Measurements from ENCODE around the gene CAMSAP1.

CAMSAP1 gene

DNA sequence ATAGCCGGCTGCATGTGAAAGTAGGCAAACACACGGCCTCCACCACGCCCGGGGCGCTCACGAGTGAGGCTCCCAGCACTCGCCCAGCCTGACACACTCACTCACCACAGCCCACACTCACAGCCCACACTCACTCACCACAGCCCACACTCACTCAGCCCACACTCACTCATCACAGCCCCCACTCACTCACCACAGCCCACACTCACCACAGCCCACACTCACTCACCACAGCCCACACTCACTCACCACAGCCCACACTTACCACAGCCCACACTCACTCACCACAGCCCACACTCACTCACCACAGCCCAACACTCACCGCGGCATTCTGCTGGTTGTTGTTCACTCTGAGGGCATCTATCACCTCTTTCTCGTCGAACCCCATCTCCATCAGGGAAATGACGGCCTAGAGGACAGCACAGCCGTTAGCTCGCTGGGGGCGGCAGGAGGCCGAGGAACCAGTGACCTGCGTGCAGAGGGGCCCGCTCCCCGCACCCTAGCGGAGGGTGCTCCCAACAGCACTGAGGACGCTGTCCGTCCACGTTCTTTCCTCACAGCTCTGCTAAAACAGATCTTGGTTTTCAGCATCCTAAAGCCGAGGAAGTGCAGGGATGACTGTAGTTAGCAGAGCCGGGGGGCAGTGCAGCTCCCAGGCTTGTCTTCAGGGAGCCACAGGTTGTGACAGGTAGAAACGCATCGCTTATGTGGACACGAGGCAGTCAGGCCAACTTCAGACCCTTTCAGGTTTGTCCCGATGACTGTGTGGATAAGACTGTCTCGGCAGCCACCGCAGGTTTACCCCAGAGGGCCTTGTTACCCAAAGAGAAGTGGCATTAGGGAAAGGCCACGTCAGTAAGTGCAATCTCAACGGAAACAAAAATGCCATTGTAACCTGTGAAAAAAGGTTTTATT lies 32.3 kb upstream of the CAMSAP1 start:
- DNase-seq (ENCODE audit: low spot score) = peak; percentile 5

DNA sequence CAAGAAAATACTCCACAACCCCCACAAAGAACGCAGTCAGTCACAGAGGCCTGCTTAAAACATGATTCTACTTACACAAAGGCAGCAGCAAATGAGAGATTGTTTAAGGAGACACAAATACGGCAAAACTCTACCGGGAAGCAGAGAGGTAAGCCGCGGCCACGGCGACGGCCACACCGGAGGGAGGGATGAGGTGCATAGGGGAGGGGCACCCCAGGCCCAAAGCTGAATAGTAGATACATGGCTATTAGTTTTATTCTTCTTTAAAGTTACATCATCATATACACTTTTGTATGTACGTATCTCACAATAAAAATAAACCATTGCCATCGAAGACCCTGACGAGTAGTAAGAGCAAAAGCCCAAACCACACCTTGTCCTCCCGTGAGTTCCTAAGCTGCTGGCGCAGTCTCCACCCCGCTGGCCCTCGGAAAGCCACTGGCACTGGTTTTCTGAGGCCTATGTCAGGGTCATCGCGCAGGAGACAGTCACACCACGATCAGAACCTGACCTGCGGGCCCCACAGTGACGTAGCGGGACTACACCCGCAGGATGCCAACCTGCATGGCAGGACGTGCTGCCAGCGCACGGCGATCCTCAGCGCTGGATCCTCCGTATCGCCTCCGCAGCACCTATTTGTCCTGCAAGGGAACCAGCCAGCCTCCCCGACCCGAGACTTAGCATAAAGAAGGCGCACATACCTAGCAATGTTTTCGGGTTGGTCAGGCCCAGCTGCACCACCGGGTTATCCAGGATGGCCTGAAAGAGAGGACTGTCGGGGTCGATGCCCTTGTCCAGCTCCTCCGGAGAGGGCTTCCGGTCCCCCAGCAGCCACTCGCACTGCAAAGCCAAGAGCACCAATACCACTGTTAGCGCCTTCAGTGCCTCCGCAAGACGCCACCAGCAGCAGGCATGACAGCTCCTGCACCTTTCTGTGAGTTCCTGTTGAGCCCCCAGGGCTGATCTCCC lies 30.5 kb upstream of the CAMSAP1 start:
- DNase-seq (ENCODE audit: low spot score) = no peak

DNA sequence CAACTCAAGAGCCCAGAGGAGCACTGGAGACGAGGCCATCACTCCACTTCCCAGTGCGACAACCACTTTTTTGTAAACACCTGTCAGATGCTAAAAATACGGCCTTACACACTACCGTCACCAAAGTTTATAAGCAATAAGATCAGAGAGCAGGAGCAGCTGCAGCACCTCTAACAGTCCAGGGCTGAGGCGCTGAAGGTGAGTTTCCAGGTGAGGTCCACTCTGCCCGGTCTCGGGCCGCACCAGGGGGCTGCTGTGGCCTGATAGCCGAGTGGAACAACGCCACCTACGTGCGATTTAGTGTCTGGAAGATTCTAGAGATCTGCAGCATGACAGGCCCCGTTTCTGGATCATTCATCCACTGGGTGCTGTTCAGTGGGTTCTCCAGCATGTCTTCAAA lies 25.8 kb upstream of the CAMSAP1 start:
- no peak for DNase-seq (ENCODE audit: low spot score)

DNA sequence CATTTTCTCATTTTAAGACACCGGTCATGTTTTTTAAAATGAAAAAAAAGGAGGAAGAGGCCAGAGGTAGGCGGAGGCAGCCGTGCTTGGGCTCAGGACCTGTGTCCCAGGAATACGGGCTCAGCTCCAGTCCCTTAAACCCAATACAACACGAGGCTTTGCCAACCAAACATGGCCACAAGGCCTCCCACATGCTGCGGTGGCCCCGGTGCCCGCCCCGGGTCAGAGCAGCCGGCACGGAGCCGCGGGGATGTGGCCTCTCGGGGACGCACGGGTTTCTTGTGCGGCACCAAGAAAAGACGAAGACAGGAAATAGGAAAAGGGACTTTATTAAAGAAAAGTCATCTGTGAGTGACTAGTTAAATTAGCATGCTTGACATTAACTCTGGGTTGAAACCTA lies 25.3 kb upstream of the CAMSAP1 start:
- DNase-seq (ENCODE audit: low spot score) = no peak

DNA sequence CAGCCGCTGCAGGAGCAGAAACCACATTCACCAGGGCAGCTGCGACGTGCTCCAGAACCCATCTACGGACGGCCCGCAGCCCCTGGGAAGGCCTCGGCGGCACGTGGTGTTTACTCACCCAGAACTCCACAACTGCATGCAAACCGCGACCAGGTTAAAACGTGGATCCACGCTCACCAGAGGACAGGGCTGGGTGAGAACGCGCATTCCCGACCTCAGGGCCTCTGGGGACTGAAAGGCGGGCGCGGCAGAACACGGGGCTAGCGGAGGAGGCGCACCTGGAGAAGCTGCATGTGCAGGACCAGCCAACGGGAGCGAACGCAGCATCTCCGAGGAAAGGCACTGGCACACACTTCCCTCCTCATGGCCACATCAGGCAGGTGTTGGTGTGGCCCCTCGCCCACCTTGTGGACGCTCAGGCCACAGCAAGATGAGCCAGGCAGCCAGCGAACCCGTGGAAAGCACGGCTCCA lies 24.0 kb upstream of the CAMSAP1 start:
- DNase-seq (ENCODE audit: low spot score) = no peak

DNA sequence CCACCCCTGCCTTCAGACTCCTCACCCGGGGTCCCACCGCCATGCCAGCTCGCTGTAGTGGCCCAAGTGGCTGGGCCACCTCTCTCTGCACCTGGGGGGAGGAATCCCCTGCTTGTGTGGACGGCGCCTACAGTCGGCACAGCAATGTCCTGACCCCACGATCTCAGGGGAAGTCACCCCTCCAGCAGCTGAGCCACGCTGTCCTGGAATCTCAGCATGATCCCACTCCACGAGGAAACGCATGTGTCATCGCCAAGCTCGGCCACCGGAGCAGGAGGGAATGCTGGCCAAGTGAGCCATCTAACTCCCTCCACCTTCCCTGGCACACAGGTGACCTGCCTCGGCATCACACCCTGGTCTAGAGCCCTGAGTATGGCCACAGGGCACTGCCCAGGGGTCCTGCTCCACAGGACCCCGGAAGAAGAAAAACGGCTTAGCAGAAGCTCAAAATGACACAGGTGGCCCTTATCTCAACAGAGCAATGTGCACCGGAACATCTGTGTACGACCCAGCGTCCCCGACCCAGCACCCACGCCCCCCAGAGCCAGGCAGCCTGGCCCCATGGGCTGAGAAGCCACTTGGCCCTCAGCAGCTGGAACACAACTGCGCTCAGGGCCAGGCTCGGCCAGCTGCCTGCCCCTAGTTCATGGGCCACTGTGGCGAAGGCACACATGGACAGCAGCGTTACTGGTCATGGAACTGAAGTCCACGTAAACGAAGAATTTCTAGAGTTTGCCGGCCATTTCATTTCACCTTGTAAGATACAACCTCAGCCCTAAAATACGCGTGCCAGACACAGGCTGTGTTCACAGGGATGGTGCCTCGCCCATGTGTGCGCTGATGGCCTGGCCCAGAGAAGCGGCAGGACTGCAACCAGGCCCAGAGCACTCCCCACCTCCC lies 23.4 kb upstream of the CAMSAP1 start:
- no peak for DNase-seq (ENCODE audit: low spot score)

DNA sequence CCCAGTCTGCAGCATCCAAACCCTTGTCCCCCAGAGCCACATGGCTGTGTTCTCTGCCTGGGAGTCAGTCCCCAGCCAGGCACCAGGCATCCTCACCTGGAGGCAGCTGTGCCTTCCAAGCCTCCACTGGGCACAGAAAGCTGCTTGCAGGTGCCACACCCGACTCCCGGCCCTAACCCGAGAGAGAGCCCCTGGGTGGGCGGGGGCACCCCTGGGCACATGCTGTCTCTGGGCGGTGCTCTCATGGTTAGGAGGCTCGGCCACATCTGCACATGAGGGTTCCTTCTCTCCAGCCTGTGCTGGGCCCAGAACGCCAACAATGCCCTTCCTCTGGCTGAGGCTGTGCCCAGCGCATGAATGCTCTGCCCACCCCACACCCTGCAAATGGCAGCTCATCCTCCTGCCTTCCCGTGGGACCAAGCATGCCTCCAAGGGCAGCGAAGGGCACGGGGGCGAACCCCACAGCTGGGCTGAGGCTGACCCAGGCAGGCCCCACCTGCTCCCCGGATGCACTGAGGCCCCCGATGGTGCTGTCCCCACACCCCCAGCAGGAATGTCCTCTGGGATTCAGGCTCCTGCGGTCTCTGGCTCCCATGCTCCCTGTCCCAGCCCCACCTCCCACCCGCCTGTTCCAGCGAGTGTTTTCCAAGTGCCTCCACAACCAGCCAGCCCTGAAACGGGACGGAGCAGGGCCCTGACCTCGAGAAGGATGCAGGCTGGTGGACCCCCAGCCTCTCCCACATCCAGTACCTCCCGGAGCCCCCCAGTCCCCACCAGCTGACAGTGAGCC lies 22.5 kb upstream of the CAMSAP1 start:
- DNase-seq (ENCODE audit: low spot score) = no peak

DNA sequence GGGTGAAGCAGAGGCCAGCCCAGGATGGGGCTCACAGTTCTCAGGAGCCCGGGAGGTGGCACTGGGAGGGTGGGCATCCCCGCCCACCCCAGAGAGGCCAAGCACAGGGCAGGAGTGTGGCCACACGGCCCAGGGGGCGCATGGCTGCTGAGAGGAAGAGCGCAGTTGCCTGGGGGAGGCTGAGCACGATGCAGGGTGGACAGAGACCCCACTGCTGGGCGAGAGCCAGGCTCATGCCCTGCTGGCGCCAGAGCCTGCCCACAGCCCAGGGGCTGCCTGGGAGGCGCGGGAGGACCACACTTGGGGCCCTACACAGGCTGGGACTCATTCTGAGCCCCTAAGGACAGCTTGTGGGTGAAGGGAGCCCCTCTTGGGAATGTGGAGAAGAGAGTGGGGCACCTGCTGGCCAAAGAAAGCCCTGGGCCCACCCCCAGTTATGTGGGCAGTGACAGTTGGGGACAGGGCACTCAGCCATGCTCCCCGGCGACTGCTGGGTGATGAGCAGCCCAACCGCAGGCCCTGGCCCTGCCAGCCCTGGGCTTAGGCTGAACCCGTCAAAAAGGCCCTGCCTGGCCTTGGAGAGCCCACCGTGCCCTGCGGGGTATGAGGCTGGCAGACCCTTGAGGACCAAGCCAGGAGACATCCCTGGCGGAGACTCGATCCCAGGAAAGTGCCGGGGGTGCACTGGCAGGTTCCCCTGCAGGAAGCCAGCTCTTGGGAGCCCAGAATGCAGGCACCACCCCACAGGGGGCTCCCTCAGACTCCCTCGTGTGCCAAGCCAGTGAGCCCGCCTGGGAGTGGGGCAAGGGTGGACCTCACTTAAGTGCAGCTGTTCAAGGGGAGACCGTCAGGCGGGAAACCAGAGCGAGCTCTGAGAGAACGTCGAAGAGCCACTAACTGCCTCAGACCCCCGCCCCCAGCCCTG lies 21.6 kb upstream of the CAMSAP1 start:
- DNase-seq (ENCODE audit: low spot score) = no peak

DNA sequence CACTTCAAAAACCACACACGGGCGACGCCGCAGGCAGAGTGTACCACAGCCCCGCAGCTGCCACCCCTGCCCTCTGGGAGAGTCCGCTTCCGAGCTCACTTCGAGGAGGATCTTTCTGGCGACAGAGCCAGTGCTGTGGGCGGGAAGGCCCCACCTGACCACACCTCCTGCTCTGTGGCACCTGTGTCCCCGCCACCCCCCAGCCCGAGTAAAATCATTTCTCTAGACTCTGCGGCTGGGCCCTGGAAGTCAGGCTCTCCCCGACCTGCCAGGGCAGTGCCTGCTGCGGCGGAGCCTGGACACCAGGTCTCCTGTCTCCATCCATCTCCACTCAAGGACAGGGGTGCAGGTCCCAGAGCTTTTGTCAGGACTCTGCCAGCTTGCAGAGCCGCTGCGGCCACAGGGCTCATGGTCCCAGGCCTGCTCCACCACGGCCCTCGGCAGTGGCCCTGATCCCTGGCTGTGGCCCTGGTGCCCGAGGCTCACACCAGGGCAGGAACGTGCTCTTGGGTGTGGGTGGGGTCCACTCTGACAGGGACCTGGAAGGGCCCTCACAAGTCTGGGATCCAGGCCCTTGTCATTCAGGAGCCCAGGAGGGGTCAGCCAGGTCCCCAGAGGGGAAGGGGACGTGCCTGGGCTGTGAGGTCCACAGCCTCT lies 20.9 kb upstream of the CAMSAP1 start:
- no peak for DNase-seq (ENCODE audit: low spot score)

DNA sequence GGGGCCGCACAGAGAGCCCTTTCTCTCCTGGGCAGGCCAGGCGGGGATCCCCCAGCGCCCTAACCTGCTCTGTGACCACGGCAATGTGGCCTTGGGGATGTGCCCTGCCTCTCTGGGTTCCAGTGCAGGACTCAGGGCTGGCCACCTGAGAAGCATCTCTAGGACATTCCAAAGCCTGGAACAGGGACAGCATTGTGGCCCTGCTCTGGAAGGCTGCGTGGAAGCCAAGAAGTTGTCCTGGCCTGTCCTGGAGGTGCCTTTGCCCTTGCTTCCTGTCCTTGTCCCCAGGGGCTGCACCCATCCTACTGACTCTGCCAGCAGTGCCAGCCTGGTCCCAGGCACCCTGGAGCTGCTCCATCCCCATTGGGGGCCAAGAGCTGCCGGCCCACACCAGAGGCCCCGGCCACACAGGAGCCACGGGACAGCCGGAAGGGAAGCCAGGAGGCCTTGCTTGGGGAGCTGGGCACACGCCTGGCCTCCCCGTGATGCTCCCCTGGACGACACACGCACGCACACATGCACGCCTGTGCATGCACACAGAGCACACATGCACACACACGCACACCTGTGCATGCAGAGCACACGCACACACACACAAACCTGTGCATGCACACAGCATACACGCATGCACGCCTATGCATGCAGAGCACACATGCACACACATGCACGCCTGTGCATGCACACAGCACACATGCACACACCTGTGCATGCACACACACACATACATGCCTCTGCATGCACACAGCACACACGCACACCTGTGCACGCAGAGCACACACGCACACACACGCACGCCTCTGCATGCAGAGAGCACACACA lies 20.1 kb upstream of the CAMSAP1 start:
- no peak for DNase-seq (ENCODE audit: low spot score)

DNA sequence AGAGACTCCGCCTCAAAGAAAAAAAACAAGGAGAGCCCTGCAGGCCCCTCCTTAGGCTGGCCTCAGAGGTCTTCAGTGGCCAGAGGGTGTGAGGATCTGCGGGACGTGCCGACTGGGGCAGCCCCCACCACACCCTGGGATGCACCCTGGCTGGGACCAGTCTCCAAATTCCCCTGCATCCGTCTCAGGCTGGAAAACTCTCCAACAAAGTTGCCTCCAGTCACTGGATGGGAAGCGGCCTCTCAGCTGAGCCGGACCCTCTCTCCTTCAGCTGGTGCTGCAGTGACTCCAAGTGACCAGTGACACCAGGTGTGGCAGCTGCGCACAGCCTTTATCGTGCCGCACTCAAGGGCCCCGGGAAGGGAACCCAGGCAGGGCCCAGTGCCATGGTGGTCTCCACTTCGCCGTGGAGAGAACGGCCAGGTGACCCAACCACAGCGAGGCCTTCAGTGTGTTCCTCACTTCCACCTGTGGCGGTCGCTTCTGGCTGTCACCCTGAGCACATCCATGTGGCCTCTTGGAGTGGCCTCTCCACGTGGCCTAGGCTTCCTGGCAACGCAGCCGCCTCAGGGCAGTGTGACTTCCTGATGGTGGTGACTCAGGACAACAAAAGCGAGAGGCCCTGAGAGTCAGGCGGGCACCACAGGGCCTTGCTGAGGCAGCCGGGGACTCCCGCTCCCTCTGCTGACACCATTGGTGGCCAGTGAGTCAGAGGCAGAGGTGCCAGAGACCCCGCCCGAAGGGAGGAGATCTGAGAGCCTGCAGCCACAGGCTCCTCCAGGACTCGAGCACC lies 19.3 kb upstream of the CAMSAP1 start:
- DNase-seq (ENCODE audit: low spot score) = peak; percentile 45

DNA sequence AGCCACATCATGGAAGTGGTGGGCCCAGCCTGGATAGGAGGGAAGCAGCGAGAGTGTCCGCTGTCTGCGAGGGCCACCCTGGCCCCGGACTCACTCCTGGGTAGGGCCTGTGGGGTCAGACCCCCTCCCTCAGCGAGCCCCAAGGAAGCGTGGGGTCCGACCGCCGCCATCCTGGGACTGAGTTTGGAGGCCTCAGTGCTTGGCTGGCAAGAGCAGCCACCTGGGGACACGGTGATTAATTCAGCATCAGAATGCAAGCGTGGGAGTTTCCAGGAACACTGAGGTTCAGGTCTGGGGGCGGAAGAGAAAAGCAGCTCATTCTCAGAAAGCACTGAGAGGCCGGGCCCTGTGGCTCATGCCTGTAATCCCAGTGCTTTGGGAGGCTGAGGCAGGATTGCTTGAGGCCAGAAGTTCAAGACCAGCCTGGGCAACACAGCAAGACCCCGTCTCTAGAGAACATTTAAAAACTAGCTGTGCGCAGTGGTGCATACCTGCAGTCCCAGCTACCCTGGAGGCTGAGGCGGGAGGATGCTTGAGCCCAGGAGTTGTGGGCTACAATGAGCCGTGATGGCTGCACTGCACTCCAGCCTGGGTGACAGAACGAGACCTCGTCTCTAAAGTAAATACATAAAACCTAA lies 18.3 kb upstream of the CAMSAP1 start:
- no peak for DNase-seq (ENCODE audit: low spot score)

DNA sequence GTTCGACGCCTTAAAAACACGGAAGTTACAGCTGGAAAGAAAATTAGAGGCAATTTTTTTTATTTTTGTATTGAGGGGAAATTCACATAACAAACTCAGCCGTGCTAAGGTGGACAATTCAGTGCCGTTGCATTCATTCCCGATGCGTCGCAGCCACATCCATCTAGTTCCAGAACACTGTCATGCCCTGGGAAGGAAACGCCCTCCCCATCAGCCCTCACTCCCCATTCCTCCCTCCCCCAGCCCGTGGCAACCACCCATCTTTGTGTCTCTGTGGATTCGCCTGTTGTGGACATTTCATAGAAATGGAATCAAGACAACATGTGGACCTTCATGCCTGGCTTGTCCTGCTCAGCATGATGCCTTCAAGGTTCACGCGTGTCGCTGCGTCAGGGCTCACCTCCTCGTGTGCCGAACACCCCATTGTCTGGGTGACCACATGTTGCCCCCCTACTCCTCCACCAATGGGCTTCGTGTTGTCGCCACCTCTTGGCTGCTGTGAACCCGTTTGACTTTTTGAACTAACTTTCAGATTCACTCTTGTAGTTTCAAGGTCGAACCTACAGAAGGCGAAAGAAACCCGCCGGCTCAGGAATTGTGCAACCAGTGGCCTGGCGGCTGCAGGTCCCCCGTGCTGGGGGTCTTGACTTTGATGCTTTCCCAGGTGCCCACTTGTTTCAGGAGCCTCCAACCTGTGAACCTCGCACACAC lies 17.4 kb upstream of the CAMSAP1 start:
- no peak for DNase-seq (ENCODE audit: low spot score)

DNA sequence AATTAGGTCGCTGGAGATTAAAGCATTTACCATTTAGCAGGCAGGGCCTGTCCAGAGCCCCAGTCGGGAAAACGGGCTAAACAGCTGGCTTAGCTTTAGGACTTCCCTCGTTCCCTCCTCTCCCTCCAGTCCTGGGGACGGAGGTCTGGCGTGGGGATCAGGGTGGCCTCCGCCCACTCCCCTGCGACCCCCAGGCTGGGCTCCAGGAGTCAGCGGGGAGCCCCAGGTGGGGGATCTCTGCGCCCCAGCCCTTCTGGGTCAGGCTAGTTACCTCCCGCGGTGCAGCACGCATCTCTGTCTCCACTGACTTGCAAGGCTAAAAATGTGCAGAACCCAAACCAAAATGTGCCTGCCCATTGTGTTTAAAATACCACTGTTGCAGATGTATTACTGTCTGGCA lies 16.2 kb upstream of the CAMSAP1 start:
- DNase-seq (ENCODE audit: low spot score) = no peak

DNA sequence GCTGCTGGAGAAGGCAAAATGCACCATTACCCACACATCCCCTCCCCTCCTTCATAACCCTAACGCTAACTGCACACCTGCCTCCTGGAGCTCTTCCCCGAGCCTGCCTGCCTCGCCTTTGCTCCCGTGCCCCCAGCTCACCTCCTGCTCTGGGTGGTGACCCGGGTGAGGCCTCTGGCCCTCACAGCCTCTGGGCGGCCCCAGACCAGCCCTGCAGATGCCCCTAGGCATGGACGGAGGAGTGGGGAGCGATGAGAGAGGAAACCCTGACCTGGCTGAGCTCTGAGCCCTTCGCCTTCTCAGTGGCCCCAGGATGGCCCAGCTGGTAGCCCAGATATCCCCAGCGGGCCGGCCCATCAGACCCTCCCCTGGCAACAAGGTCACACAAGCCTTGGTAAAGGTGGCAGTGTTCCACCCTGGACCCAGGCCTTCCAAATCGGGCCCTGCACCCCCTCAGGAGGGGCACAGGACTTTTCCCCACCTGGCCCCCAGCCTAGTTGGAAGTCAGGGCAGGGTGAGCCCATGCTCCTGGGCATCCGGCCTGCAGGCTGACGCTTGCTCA lies 14.5 kb upstream of the CAMSAP1 start:
- no peak for DNase-seq (ENCODE audit: low spot score)

DNA sequence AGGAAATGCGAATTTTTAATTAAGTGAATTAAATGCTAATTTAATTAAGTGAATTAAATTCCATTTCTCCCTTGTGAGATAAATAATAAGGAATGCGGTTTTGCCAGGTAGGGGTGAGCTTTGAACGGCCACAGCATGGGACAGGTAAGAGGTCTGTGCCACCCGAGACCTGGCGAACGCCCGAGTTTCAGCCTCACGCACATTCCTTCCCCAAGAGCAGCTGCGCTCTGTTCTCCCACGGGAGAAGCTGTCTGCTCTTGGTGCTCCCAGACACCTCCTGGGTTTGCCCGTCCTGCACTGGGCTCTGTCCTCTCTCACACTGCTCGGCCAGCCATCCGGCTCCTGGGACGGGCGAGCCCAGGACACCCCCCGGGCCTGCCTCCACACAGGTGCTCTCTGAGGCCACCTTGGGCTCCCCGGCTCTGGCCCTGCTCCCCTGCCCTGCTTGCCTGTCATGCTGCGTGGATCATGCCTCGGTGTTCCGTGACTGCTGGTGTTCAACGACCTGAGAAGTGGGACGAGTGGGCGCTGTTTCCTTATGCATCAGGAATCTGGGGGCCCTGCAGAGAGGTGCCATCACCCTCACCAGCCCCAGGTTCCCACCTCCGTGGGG lies 13.7 kb upstream of the CAMSAP1 start:
- DNase-seq (ENCODE audit: low spot score) = no peak
